Activated effector memory CD4-positive, alpha-beta T cell treated with Interleukin-2 at 50 U/mL for 16 hours (primary cell): ENCODE results near the gene REXO1.

Experiments used
- DNase-seq: peaks from one replicate; pipeline ENCODE4 v3.0.0-alpha.2; 2020

The REXO1 gene

DNA sequence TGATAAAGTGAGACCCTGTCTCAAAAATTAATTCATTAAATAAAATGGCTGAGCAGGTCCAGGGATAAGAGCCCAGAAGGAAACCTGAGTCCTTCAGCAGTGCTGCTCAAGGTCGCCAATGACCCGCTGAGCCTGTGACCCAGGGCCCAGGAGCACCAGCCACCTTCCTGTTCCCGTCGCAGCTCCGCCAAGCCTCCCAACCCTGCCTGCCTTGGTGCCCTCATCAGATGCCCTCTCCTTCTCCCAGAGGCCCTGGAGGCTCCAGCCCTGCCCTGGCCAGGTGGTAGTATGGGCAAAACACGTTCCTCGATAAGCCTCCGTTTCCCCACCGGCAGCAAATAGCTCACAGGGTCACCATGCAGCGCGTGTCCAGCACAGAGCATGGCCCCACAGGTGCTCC is 2.6 kb downstream of the REXO1 start:
- DNase-seq: no peak

GRCh38 chr19:1845125-1845515 is 3.2 kb downstream of the REXO1 start:
- DNase-seq: no peak

DNA sequence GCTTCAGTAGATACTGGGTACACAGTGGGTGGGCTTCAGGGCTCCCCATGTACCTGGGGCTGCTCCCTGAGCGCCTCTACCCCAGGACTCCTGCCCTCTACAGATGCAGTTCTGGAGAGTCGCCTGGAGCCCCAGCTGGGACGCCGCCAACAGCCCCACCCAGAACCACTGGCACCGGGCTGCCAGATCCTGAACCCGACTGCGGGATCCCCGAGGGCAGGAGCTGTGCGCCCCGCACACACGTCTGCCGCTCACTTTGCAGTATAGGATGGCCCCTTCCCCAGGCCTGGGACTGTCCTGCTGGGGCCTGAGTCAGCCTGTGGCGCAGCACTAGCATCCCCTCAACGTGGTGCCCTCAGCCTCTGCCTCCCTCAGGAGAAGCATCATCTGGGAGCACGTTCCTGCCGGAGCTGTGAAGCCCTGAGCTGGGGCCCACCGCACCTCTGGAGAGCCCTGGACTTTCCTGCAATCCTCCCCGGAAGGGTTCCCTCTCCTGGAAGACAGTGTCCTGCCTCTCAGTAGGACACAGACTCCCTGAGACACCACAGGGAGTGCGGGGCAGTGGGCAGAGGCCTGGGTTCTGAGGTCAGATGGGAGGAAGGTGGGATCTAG is 3.7 kb downstream of the REXO1 start:
- no peak for DNase-seq

DNA sequence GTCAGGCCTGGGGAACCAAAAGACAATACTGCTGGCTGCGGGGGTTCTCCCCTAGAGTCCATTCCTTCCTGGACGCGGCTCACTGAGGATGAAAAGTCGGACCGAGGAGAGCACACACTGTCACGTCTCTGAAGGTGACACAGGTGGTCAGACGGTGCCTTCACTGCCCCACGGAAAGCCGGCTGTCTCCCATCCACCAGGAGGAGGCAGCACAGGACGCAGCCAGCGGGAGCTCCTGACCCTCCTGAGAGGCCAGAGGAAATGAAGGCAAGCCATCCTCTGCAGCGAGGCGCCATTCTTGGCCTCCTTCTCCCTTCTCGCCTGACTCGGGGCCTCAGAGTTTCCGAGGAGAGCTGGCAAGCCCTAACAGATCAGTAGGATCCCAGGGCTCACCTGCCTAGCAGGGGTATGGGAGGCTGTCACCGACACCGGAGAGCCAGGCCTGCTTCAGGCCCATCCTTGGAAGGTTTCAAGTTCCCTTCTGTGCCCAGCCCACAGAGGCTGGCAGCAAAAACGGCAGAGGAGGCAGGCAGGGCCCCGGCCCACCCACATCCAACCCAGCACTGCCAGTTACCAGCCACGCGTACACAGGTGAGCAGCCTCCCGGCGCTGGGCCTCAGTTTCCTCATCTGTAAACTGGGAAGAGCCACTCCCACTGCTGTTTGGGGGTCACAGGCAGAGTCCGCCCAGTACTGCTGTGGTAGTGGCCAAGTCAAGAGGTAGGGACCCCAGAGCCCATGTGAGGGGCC is 4.5 kb downstream of the REXO1 start:
- no peak for DNase-seq

GRCh38 chr19:1843116-1843515 is 5.2 kb downstream of the REXO1 start:
- no peak for DNase-seq

DNA sequence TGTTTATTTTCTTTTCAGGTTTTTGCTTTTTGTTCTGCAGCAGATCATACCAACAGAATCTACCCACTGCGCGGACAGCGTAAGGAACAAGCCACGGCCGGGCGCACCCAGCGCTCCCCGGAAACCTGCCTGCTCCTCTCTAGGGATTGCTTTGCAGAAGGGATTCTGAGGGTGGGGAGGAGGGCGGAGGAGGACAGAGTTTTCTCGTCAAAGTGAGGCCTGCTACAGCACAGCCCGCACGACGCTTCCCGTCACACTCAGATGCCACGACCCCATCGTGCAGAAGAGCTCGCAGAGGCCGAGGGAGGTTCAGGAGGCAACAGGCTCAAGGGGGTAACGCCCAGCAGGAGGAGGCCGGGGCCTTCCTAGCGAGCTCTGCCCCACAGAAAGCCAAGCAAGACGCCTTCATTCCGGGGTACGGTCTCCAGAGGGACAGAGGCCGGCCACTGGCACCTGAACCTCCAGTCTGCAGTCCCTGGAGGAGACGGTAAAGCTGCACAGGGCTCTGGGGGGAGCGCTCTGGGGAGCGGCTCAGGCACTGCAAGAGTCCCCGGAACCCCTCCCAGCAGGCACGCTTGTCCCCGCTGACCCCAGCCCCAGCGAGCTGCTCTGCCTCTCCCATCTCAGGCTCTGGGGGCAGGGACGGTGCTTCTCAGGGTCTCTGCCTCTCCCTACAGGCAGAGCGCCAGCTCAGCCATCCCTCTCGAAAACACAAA is 6.9 kb downstream of the REXO1 start:
- no peak for DNase-seq

DNA sequence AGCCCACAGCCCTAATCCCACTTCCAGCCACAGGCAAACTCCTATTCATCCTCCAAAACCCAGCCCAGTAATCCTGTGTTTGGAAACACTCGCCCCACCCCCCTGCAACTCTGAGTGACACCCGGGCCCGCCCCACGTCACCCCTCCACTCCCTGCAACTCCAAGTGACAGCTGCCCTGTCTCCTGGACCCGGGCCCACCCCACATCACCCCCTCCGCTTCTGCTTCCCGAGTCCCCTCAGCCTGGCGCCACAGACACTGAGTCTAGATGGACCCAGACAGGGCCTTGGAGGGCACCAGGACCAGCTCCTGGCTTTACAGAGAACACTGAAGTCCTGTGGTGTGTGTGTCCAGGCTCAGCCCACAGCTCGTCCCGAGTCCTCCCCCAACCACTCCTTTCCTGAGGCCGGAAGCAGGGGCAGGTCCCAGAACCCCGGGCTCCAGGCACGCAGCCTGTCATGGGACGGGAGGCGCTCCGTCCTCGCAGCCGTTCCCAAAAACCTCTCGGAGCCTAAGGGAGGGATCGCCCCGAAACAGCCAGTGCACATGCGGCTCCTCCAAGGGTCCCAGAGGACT is 7.7 kb downstream of the REXO1 start:
- no peak for DNase-seq

GRCh38 chr19:1839658-1840540 is 8.4 kb downstream of the REXO1 start:
- DNase-seq: no peak

DNA sequence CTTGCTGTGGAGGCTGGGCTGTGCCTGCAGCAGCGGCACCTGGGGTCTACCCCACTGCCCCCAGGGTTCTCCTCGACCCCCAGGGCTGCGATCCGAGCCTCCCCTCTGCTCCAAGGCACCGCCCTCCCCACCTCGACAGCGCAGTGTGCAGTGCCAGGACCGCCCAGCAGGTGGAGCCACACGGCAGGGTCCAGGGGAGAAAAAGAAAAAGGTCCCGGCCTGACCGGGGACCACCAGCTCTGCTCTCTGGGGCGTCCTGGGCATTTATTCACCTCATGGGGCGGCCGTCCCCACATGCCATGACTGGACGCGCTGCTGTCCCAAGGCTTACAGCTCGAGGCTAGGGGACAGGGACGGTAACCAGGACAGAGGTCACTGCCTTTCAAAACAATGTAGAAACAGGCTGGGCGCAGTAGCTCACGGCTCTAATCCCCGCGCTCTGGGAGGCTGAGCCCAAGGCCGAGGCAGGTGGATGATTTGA is 10.6 kb downstream of the REXO1 start:
- peak; percentile 36 for DNase-seq

GRCh38 chr19:1837222-1837565 is 11.1 kb downstream of the REXO1 start:
- no peak for DNase-seq

DNA sequence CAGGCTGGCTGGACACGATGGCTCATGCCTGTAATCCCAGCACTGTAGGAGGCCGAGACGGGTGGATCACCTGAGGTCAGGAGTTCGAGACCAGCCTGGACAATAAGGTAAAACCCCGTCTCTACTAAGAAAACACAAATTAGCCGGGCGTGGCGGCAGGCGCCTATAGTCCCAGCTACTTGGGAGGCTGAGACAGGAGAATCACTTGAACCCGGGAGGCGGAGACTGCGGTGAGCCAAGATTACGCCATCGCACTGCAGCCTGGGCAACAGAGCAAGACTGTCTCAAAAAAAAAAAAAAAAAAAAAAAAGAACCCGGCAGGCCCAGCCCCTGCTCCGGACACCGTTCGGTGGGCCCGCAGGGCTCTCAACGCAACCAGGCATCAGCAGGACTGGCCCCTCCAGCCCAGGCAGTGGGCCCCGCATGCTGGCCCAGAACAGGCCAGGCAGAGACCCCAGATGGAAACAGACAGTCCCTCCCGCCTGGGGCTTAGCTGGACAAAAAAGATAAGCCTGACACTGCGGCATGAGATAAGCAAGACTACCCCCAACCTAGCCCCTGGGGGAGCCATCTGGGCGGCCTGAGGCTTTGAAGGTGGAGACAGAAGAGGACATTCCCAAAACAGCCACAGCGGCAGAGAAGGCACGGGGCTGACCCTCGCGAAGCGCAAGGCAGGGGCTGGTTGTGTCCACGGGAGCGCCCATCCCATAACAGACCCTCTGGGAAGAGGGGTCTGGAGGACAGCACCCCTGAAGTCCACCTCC is 11.6 kb downstream of the REXO1 start:
- DNase-seq: no peak

GRCh38 chr19:1833540-1833939 is 14.7 kb downstream of the REXO1 start:
- DNase-seq: no peak

- DNase-seq: no peak
Measured at GRCh38 chr19:1832046-1832663, 16.1 kb downstream of the REXO1 start.

- DNase-seq: no peak
Measured at GRCh38 chr19:1830978-1831377, 17.3 kb downstream of the REXO1 start.

- DNase-seq: no peak
Measured at GRCh38 chr19:1830568-1830967, 17.7 kb downstream of the REXO1 start.

- DNase-seq: no peak
Measured at GRCh38 chr19:1829958-1830357, 18.3 kb downstream of the REXO1 start.

DNA sequence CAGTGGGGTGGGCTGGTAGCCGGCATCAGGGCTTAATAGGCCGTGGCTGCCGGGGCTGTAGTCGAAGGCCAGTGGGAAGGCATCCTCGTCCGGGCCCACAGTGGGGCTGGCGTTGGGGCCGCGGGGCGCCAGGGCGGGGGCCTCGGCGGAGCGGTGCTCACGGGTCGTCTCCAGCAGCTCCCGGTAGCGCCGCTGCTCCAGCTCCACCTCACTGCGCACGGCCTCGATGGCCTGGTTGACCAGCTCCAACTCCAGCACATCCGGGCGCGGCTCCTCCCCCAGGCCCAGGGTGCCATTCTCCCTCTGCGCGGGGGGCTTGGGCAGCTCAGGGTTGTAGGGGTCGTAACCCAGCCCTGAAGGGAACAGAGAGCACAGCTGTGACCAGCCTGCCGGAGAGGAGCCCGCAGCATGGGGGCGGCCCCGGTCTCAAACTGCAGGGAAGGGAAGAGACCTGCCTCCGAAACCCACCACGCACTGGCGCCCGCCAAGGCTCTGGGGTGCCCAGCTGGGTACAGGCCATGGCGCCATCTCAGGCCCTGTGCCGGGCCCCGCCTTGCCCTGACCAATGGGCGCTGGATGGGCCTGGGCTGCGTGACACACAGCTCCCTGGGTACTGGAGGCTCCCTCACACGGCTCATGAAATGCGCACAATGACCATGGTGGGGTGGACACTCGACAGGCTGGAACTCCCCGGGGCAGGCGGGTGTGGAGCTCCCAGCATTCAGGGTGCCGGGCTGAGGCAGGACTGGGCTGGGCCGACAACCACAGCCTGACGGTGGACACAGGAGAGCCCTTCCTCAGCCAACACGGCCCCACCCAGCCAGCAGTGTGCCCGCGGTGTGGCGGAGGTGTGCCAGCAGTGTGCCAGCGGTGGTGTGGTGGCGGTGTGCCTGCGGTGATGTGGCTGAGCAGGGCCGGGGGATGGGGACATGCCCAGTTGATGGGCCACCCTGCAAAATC is 19.7 kb downstream of the REXO1 start:
- DNase-seq: no peak

DNA sequence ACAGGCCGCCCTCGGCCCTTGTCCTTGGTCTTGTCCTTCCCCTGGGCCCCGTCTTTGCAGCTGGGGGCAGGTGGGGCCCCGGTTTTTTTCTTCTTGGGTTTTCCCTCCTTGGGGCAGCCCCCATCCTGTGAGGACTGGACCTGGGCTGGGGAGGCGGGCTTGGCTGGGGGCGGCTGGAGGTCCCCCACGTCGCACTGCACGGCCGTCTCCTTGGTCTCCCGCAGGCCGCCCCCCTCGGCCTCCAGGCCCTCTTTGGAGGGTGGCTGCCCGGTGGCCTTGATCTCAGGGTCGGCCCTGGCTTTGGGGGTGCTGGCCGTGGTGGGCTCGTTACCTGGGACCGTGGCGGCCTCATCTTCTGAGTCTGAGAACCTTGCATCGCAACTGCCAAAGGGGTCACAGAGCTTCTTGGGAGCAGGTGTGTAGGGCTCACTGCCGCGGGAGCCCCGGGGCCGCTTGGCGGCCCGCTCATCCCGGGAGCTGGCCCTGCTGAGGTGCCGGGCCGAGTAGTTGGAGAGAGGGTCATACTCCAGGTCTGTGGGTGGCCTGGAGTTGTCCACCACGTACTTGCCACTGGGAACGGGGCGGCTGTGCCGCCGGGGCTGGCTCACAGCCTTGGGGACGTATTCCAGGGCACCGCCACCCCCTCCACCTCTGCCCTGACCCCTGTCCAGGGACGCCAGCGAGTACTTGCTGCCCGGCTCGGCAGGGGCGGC is 20.6 kb downstream of the REXO1 start:
- no peak for DNase-seq
